Left cardiac atrium (tissue), 4 donors: ENCODE results near the gene TCAP. TPM values are rescaled to one million over a fixed set of nuclear protein-coding genes. Genes with fewer than 3 reads are reported as not detected.
A peak's percentile ranks its signal among the peaks of the same experiment; 100 is the strongest.

Source experiments
- ATAC-seq, 2 donors: fragments of 200-7000 bp; cut with Tn5 transposase; one replicate each; pipeline ENCODE4 v1.9.1; 2020; ENCODE audit warnings: mild to moderate bottlenecking in 2 of 2, moderate library complexity in 2 of 2
- DNase-seq: peaks from one replicate; pipeline ENCODE4 v3.0.0-alpha.2; 2020
- intact Hi-C, 2 donors: fragments of 100-400 bp; cut with DNase I; formaldehyde crosslinking; loops; one replicate each; pipeline versions ENCODE4 v1.14.1 to v1.15.1; 2022 to 2023
- long read RNA-seq: library from polyadenylated mRNA; unstranded; transcript quantifications from one replicate; pipeline ENCODE4 v2.0.0, GENCODE V29; 2021
- total RNA-seq, 2 donors: library from RNA; stranded (reverse); fragmentation: NEBNext Ultra II Directional; extraction: Animal tissue kit (Norgen Biotek cat#: 25700); gene quantifications; one replicate each; pipeline ENCODE4 v1.2.1, GENCODE V29; 2021
- donor health status: DM: no; HTN: yes; CAD: no.
- donor health status: DM: no; HTN: yes; CAD: no; lungs with severe emphysema.
- donor health status: DM: yes; HTN: yes; CAD: no.
- donor health status: Dilated cardiomyopathy.

TCAP gene
- 1,000 to 10,000 TPM; 1,910 to 2,797 TPM for total RNA-seq
- long read RNA-seq, transcript TCAP-201 (2 exons, 2,123 nt), result major isoform, 217 of 237 reads
- long read RNA-seq, partial matches to known transcripts, result 17 of 237 reads
- long read RNA-seq, other reads (novel, unspliced or antisense), result 3 of 237 reads

DNA sequence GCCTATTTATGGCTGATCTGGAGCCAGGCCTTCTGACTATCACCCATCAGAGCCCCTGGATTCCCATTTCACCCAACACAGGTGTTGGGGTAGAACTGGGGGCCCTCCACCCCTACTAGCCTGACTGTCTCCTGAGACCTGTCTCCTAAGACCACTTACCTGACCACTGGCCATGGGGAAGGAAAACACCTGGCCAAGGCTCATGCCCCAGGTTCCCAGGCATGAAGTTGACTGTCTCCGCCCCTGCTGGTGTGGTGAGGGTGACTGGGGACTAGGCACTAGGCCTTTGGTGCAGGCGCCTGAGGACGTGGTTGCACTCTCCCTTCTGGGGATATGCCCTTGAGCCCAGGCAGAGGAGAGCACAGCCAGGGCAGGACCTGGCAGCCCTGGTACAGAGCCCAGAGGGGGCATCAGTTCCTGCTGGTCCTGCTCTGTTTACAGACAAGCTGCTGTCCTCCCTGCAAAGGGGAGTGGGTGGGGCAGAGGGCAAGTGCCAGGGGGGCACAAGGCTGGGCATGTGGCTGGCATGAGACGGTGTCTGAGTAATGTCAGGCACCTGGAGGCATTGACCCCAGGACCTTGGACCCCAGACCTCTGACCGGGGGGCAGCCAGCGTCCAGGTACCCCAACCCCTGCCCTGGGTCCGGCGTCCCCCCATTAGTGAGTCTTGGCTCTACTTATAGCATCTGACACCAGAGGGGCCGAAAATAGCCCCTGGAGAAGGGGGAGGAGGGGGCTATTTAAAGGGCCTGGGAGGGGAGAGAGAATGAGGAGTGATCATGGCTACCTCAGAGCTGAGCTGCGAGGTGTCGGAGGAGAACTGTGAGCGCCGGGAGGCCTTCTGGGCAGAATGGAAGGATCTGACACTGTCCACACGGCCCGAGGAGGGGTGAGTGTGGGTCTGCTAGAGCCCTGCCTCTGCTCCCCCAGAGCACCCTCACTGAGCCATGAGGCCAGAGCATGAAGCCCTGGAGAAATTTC, at the start of gene TCAP:
Gene TCAP (plus strand): TSS at position 769 of the 981 bp plus-strand sequence. CDS start 11 bp downstream, at position 780.
- intact Hi-C loops, result no loop called here
- DNase-seq (peak; percentile 58), ATAC-seq (peak; percentile 37 to 39)

DNA sequence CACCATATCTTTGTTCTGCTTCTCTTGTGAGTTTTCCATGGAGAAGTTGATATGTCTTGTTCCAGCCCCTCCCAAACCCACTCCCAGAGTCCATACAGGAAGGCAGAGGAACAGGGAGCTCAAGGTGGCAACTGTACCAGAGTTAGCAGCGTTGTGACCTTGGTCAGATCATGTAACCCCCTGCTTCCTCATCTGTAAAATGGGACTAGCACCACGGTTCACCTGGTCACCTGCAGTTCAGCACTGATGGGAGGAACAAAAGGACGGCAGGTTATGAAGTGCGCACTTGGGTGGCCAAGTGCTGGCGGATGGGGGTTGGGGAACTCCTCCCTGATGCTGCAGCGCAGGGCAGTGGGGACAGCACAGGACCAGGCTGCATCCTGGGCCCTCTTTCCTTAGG, 49.7 kb upstream of the TCAP start:
- ATAC-seq (no peak), DNase-seq (no peak)
- intact Hi-C loops, result no loop called here

GRCh38 chr17:39617100-39617445, 48.1 kb upstream of the TCAP start:
- no peak for ATAC-seq
- intact Hi-C loops, result no loop called here
- DNase-seq, result no peak

DNA sequence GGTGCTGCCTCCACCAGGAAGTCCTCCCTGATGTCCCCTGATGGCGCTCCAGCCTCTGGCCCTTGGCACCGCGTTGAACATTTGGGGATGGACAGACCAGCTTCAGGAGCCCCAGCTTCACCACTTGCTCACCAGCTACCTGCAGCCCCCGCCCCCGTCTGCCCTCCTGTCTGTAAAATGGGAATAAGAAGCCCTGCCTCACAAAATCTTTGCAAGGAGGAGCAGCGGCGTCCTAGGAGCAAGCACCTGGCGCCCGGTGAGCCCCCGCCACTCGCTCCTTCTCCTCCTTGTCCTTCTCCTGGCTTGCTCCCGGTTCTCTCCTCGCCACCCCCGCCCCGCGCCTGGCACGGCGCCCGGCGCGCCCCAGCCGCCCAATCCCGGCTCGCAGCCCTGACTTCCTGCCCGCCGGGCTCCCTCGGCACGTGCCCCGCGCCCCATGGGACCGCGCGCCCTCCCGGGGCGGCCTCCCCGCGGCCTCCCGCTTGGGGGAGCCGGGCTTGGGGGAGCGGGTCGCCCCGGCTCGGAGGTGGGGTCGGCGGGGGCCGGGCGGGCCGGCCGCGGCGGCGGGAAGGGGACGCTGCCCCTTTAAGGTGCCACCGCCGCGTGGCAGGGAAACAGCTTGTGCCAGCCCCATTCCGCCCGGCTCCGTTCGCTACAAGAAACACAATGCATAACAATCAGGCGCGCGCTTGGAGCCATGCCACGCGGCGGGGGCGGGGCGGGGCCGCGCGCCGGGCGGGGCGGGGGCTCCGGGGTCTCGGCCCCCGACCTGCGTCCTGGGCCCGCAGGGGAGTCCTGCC, 47.5 kb upstream of the TCAP start:
- DNase-seq (peak; percentile 72), ATAC-seq (peak; percentile 45 to 66)
- intact Hi-C loops, result no loop called here

DNA sequence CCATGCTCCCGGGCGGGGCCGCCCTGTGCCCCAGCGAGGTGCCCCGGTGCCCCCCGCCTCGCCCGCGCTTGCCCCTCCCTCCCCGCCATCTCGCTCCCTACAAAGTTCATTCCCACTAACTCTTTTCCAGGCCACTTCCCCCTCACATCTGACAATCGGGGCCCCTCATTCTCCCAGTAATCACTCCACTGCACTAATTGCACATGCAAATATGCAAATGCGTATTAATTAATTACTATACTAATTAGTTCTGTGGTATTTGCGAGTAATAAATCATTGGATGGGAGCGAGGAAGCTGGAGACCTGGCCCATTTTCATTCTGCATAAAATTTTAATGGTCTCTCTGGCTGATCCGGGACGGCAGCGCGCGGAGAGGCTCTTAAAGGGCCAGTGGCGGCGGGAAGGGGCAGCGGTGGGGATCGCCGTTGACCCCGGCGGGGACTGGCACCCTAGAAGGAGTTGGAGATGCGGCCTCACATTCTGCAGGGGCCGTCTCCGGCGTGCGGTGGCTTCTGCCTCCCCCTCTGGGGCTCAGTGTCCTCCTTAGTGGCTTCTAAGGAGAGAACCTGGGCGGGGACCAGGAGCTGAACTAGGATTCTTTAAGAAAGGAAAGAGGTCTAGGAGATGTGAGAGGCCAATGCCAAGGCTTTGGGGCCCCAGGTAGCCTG, 46.8 kb upstream of the TCAP start:
- intact Hi-C loops, result no loop called here
- ATAC-seq (no peak), DNase-seq (no peak)

DNA sequence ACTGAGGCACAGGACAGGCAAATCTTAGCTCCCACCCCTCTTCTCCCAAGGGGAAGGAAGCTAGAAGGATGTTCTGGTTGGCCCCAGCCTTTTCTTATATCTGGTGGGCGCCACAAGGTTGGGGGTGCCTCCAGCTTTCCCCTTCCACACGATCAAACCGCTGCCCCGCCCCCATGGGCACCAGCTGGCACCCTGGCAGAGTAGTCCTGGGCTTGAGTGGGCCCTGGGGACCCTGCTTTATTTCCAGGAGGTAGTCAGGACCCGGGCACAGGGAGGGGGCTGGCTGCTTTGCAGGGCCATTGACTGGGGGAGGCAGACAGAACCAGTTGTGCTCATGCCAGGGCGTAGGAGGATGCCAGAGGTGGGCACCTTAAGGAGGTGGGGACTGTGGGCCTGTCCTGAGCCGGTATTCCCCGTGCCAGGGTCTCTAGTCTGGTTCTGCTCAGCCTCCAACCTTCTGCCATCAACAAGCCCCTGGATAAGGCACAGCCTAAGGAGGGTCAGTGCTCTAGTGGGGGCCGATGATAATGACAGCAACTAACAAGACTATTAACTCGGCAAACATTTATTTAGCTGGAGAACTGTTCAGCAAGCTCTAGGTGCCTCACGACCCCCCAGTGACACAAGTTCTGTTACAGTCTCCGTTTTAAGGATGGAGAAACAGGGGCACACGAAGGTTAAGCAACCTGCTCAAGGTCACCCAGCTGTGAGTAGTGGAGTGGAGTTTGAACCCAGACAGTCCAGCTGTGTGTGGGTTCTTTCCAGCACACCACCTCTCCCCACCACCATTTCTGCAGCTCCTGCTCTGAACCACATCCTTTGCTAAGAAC, 46.0 kb upstream of the TCAP start:
- ATAC-seq (no peak), DNase-seq (no peak)
- intact Hi-C loops, result no loop called here

DNA sequence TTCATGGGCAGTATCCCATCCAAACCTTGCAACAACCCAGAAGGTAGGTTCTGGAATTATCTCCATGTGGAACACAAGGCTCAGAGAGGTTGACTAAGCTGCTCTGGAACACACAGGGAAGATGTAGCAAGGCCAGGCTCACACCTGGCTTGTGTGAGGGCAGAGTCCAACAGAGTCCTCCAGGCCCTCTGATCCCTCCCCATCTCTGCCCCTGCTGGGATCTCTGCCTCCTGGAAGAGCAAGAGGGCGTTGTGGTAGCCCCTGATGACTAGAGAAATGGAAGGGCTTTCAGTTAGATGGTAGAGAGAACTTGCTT, 45.4 kb upstream of the TCAP start:
- intact Hi-C loops, result loop anchor here (5.0 kb wide), 3 partner anchors 53 to 133 kb away; partner anchors contain the start of gene MIEN1 (in 1 of the 2)
- ATAC-seq (no peak), DNase-seq (no peak)

- DNase-seq, result peak; percentile 85
- intact Hi-C loops, result loop anchor here (1.0 to 5.0 kb wide), 4 partner anchors 51 to 133 kb away; partner anchors contain the start of gene MIEN1 (in 1 of the 2)
- peak; percentile 69 to 71 for ATAC-seq
Observed at GRCh38 chr17:39621523-39622379, 43.4 kb upstream of the TCAP start.

- ATAC-seq, result no peak
- DNase-seq, result no peak
- intact Hi-C loops, result loop anchor here (1.0 to 5.0 kb wide), 4 partner anchors 50 to 132 kb away; partner anchors contain the start of gene MIEN1 (in 1 of the 2)
Observed at GRCh38 chr17:39622380-39623006, 42.7 kb upstream of the TCAP start.

DNA sequence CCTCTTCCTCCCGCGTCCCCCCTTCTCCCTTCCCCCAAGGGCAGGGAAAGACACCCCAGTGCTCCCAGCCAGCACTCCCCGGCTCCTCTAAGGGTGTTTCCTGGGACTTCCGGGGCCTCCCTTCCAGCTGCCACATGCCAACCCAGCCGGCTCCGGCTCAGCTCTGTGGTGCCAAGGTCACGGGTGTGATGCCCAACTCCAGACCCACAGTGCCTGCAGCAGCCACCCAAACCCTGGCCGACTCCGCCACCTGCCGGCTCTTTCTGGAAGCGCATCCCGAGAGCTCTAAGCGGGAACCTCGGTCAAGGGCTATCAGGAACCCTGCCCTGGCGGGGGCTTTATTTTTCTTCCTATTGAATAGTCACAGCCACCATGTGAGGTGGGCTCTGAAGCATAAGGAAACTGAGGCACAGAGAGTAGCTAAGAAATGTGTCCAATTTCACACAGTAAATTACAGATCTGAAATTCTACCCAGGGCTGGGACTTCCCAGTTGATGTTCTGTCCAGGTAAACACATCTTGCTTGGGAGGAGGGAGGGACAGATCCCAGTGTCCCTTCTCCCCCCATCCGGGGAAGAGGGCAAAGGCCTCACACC, 41.7 kb upstream of the TCAP start:
- ATAC-seq, result peak; percentile 74 to 81
- peak; percentile 87 for DNase-seq
- intact Hi-C loops, result loop anchor here (5.0 kb wide), 3 partner anchors 49 to 129 kb away; partner anchors contain the start of gene MIEN1 (in 1 of the 2)

GRCh38 chr17:39624313-39624712, 40.8 kb upstream of the TCAP start:
- no peak for DNase-seq
- no peak for ATAC-seq
- intact Hi-C loops, result loop anchor here (1.0 to 5.0 kb wide), 5 partner anchors 48 to 128 kb away; partner anchors contain the start of gene MIEN1 (in 1 of the 2)

GRCh38 chr17:39625198-39625785, 39.9 kb upstream of the TCAP start:
- ATAC-seq (no peak), DNase-seq (no peak)
- intact Hi-C loops, result loop anchor here in 1 of 2 donors (2.0 kb wide), 1 partner anchor 76 kb away; no protein-coding TSS in a partner anchor

DNA sequence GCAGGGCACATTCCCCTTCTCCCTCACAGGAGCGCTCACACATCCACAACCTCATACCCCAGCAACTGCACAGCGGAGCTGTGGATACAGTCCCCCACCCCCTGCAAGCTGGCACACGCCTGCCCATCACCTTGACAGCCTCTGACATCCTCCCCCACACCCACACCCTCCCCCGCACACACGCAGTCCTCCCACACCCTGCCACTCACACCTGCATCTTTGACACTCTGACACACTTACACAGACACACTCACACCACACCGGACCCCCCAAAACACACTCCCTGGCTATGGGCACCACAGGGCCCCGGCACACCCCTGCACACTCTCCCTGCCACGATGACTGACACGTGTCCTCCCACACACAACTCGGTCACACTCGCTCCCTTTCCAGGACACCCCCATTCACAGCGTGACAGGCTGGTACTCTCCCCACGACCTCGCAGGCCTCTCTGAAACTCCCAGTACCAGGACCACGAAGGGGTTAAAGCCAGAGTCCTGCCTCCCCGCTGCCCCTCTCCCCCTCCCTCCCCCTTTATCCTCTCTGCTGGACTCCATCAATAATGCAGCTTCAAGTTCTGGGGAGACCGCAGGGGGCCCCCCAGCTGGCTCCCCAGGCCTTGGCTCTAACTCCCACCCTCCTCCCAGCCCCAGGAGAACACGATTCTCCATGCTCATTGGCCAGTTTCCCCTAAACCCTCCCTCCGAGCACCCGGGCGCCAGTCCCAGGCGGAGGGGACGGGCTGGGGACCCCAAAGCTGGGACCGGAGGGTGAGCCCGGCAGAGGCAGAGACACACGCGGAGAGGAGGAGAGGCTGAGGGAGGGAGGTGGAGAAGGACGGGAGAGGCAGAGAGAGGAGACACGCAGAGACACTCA, 38.7 kb upstream of the TCAP start, which contains the start of gene PPP1R1B:
Gene PPP1R1B (plus strand): TSS at position 782 of the 876 bp plus-strand sequence. CDS start 441 bp downstream, outside the sequence.
- ATAC-seq, result peak in 1 of 2 donors; percentile 4
- intact Hi-C loops, result no loop called here

GRCh38 chr17:39627047-39627711, 38.0 kb upstream of the TCAP start:
- DNase-seq, result no peak
- ATAC-seq, result no peak
- intact Hi-C loops, result no loop called here

More for the DNA sequence above, 38.7 kb upstream of the TCAP start, which contains the start of gene PPP1R1B:
- DNase-seq, result no peak
